ENCODE results near the gene ADAMTS17.

ADAMTS17 gene

DNA sequence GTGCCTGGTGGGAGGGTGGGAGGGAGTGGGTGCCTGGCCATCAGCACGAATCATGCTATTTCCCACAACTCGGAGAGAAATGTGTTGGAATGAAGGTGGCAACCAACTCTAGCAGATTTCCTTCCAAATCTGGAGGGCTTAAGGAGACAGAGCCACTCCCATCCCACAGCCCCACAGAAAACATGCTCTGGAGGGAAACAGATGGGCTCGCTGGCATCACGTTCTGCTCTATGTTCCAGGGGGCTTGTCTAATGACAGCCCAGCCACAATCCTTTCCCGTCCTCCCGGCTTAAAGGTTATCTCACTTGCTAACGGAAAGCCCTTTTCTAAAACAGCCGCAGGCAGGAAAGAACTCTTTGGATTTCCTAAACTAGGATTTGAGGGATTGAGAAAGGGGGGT lies 65.3 kb downstream of the ADAMTS17 start:
- DNase-seq (ENCODE audit: low read depth), result no peak

GRCh38 chr15:100275641-100276040 lies 66.1 kb downstream of the ADAMTS17 start:
- DNase-seq (ENCODE audit: low read depth), result no peak

DNA sequence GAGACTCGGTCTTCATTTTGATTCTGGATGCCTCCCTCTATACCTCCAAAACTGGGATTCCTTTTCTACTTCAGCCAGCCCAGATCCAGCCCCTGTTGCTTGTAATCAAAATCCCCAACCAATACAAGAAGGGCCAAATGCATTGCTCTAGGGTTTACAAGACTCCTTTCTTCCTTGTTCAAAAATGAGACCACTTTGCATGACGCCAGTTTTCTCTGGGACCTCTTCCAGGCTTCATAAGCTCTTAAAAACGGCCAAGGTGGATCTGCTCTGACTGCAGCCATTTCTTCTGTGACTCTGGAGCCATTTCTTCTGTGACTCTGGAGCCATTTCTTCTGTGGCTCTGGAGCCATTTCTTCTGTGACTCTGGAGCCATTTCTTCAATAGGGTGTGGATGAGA lies 71.9 kb downstream of the ADAMTS17 start:
- no peak for DNase-seq (ENCODE audit: low read depth)

GRCh38 chr15:100266166-100266565 lies 75.6 kb downstream of the ADAMTS17 start:
- no peak for DNase-seq (ENCODE audit: low read depth)

DNA sequence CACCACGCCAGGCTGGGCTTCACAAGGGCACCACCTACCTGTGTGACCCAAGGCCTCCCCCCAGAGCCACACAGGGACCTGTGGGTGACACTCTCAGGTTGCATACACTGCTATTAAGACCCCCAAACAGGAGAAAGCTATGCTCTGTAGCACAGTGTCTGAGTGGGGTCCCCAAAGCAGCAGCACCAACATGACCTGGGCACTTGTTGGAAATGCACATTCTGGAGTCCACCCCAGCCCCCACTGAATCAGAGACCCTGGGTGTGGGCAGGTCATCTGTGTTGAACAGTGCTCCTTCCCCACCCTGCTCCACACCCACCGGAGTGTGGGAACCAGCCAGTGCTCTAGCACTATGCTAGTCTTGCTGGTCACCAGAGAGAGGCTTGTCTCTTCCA lies 76.1 kb downstream of the ADAMTS17 start:
- no peak for DNase-seq (ENCODE audit: low read depth)

DNA sequence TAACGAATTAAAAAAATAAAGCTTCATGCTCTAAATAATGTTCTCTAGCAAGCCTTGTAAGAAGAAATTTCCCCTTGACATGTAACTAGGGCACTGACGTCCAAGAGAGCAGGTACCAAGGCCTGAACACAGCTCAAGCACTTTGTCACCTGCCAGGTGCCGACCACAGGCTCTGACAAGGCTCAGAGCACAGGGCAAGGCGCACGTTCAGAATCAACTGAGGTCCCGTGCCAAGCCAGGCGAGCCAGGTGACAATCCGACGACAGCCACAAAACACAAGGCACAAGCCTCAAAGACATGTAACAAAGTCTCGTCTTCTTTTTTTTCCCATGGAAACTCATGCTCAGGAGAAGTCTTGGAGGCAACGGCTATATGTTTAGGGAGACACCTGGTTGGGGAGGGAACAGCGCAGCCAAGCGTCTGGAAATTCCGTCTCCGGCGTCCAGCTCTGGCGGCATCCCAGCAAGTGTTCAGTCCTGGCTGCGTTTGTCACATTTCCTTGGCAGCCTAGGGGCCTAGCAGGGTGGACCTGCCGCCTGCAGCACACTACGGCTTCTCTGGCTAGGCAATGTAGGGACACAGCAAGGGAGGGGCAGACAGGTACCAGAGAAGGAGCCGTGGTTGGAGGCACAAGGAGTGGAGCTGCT lies 76.7 kb downstream of the ADAMTS17 start:
- no peak for DNase-seq (ENCODE audit: low read depth)

- DNase-seq (ENCODE audit: low read depth), result no peak
Observed at GRCh38 chr15:100263721-100264455, 77.9 kb downstream of the ADAMTS17 start.

DNA sequence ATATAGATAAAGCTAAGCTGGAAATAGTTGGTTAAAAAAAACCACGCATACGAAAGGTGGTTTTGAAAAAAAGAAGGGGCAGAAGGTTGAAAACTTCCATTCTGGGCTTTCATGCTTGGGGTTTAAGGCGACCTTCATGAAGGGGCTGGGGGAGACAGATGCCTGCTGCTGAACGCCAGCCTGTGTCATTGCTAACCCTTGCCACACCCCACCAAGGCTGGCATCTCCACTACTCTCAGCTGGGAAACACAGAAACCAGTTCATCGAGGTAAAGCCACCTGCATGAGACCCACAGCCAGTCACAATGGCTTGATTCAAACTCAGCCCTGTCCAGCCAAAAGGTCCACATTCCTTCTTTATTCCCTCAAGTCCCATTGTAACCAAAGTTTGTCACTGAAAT lies 78.7 kb downstream of the ADAMTS17 start:
- DNase-seq (ENCODE audit: low read depth), result no peak

DNA sequence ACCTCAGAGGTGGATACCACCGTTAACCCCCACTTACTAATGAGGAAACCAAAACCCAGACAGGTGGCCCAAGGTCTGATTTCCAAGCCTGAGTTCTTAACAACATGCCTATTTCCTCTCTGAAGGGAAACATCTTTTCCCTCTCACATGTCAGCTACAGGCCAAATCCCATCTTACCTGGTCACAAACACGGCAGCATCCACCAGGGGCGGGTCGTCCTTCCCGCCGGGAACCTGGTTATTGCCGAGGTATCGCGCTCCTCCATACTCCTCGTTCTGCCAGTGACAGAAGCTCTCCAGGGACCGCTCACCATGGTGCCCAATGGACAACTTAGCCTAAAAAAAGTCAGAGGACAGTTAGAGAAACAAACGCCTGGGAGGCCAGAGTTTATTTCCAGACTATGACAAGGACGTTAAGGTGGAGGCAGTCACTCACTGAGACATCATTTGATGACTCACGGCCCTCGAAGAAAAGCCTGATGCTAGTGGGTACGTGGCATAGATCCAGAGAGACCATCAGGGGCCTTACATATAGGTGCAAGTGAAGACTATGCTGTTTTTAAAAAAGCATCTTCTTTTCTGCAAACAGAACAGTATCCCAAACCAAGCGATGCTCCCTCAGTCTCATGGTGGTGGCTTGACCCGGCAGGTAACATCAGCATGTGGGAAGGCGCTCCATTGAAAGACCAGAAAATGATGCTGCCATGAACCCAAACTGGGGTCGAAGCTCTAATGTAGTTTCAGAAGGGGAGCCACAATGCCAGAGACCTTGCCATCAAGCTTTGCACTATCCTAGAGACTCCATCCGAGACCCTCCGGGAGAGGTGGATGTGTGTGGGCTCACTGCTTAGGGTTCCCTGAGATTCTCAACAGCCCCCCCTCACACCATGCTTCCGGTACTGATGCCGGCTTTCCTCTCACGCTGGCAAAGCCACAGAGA lies 80.2 kb downstream of the ADAMTS17 start:
- no peak for DNase-seq (ENCODE audit: low read depth)

GRCh38 chr15:100259266-100259665 lies 82.5 kb downstream of the ADAMTS17 start:
- no peak for DNase-seq (ENCODE audit: low read depth)

GRCh38 chr15:100256970-100257650 lies 84.7 kb downstream of the ADAMTS17 start:
- no peak for DNase-seq (ENCODE audit: low read depth)

DNA sequence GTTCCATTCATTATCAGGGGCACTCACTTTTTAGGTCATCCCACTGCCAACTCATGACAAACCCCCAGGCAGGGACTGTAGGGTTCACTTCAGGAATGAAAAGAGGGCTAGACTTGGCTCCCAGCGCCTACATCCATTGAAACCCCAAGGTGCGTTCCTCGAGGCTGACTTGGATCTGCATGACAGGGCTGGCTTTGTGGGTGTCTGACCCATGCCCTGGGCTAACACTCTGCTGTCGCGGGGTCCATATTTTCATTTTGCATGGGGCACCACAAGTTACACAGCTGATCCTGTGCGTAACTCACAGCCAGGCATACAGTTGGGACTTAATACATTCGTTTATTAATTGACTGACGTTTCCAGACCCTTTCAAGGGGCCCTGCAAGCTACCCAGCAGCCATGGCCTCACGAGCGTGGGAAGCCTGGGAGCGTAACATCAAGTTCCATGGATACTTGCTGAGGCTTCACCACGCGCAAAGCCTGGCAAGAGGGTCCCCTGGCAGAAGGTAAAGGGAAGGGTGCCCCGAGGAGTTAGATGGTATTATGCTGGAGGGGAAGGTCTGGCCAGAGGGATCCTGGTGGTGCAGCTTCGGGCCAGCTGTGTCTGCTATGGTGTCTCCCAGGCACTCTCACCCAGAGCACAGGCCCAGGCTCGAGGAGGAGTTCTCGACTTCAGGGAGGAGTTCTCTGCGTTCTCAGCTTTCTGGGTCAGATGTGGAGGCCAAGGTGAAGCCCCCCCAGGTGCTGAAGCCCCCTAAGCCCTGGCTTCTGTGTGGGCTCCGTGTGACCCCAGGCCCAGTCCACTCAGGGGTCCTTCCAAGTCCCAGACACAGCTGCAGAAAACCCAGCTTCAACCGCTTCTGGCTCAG lies 85.4 kb downstream of the ADAMTS17 start:
- DNase-seq (ENCODE audit: low read depth), result no peak

DNA sequence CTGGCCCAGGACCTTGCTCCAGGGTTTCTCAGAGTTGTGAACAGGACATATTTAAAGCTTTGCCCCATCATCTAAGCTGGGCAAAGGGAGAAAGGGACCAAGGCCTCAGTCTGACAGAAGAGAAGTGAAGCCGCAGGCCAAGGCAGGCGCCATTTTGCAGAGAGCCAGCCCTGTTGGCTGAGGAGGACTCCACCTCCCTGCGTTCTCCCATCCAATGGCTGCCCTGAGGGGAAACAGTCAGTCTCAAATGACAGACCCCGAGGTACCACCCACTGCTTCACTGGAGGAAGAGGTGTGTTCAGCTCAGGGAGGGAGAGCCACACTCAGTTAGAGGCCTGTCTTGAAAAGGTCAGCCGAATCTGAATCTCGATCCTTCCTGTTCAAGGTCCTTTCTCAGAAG lies 86.1 kb downstream of the ADAMTS17 start:
- no peak for DNase-seq (ENCODE audit: low read depth)

DNA sequence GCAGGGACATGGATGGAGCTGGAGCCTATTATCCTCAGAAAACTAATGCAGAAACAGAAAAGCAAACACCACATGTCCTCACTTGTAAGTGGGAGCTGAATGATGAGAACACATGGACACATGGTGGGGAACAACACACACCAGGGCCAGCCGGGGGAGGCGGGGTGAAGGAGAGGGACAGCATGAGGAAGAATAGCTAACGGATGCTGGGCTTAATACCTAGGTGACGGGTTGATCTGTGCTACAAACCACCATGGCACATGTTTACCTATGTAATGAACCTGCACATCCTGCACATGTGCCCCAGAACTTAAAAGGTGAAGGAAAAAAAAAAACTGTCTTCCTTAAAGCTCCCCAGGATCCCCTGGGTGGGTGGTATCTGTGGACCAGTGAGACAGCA lies 87.1 kb downstream of the ADAMTS17 start:
- DNase-seq (ENCODE audit: low read depth), result no peak

DNA sequence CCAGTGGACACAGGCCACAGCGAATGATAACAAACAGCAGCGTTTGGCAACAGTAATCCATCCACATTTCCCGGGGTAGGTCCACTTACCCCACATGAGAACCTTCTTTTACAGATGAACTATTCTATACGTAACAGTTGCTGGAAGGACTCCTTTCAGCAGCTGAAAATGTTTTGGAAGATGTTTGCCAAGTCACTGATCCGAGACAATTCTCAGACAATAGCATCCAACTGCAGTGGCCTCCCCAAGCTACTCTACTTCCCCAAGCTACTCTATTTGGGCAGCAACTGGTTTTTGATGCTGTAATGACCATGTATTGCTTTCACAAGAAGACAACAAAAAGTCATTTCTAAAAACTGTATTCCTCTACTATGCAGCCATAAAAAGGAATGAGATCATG lies 87.5 kb downstream of the ADAMTS17 start:
- DNase-seq (ENCODE audit: low read depth), result no peak

DNA sequence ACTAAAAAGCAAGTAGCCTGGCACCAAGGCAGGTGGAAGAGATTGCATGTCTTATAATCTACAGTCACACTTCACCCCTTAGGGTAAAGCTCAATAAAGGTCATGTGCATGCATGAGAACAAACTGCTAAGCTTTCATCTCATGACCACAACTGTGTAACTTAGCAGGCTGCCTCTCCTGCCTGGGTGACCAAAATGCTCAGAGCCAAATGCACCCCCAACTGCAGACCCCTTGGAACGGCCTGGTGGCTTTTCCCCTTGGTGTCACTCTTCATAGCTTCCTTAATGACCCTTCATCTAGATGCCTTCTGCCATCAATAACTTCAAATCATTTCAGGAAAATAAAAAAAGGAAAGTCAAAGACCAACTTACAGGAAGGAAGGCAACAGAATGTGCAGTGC lies 88.1 kb downstream of the ADAMTS17 start:
- DNase-seq (ENCODE audit: low read depth), result no peak

- DNase-seq (ENCODE audit: low read depth), result no peak
Observed at GRCh38 chr15:100252779-100253417, 88.9 kb downstream of the ADAMTS17 start.

GRCh38 chr15:100252359-100252758 lies 89.4 kb downstream of the ADAMTS17 start:
- DNase-seq (ENCODE audit: low read depth), result no peak

GRCh38 chr15:100250176-100250800 lies 91.5 kb downstream of the ADAMTS17 start:
- no peak for DNase-seq (ENCODE audit: low read depth)

DNA sequence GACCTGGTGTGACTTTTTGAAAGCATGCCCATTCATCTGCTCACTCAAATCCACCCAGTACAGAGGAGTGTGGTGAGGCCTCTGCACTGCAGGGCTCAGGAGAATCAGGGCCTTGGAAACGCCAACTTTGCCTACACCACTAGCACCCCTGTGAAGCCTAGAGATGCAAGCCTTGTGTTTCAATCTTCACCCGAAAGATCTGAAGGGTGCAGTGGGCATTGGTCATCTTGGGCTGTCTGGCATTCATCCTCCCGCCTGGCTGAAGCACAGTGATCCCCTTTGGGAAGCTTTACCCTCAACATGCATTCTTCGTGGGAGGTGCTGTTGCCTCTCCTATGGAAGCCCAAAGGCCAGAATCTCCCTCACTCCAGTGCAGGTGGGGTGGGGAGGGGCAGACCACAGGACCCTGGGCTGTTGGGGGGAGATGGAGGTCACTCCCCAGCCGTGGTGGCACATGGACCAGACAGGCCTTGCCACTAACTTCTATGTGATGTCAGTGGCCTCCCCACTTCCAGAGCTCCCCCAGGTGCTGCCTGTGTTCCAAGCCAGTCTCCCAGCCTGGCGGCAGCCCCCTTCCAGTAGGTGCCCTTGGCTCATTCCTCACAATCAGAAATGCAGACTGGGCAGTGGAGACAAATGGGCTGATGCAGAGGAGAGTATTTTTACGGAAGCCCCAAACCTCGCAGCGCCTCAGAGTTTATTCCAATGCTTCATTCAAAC lies 92.5 kb downstream of the ADAMTS17 start:
- no peak for DNase-seq (ENCODE audit: low read depth)
